T-helper 1 cell treated with Interleukin-12 subunit alpha and Interleukin-12 subunit beta and Interleukin-4 antibody, amounts not matched to agents 30 μg/mL and 1 μg/mL, for 36 hours (primary cell): ENCODE results near the gene EYS.
"Not testable (repeated sequence)": the region's sequence is repeated elsewhere in the genome, so short reads cannot be mapped to it uniquely, and the experiment has no call there.

Source experiments
- H3K27ac Mint-ChIP-seq: one replicate; pipeline ENCODE4 v1.8.0; 2021; ENCODE audit warnings: mild to moderate bottlenecking, mixed read lengths
- H3K27me3 Mint-ChIP-seq: one replicate; pipeline ENCODE4 v1.8.0; 2021; ENCODE audit warnings: low read depth, mixed read lengths
- H3K36me3 Mint-ChIP-seq: one replicate; pipeline ENCODE4 v1.8.0; 2021; ENCODE audit warnings: low read depth, mixed read lengths
- H3K4me1 Mint-ChIP-seq: one replicate; pipeline ENCODE4 v1.8.0; 2021; ENCODE audit warnings: low read depth, mixed read lengths
- H3K4me3 Mint-ChIP-seq: one replicate; pipeline ENCODE4 v1.8.0; 2021; ENCODE audit warnings: mild to moderate bottlenecking, moderate library complexity, mixed read lengths
- H3K9me3 Mint-ChIP-seq: one replicate; pipeline ENCODE4 v1.8.0; 2021; ENCODE audit warnings: mixed read lengths

Gene EYS

DNA sequence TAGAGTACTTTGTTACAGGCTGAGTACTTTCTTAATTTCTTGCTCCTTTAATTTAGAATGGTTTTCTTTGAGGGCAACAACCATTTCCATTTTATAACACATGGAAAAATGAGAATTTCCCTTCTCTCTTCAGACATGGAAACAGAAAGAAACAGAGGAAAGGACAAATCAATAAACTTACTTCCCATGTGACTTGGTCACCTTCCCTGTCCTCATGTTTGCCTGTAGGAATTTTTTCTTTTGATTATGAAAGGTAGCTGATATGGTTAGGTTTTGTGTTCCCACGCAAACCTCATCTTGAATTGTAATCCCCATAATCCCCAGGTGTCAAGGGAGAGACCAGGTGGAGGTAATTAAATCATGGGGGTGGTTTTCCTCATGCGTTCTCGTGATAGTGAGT lies 1901.7 kb downstream of the EYS start:
- Mint-ChIP-seq H3K27ac (no peak overlapping the region), H3K4me1 (no peaks in the 10 kb centered on the region), H3K4me3 (no peak overlapping the region), H3K36me3 (no peaks in the 10 kb centered on the region), H3K27me3 (peaks cover 5% of the 10 kb centered on the region), H3K9me3 (no peaks in the 10 kb centered on the region)

DNA sequence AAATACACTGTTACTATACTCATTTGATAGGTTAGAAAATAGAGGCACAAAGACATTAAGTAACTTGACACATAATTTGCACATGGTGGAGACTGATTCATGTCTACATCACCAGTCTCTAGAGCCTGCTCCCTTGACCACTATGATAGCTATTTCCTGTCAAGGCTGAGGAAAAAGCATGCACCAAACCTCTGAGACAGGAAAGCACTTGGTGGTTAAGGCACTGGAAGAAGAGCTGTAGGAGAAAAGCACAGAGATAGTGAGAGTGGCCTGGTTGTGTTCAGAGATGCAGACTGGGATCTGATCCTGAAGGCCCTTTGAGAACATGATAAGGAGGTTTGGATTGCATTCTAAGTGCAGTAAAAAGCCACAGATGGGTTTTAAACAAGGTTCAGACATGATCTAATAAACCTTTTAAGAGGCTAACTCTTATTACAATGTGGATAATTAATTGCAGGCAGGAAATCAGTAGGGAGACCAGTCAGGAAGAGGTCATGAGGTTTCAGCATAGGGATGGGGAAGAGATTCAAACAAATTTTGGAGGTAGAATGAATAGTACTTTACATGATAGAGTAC lies 1902.6 kb downstream of the EYS start:
- no peak overlapping the region for H3K27ac Mint-ChIP-seq
- H3K27me3 Mint-ChIP-seq, result peaks cover 5% of the 10 kb centered on the region
- no peak overlapping the region for H3K4me3 Mint-ChIP-seq
- H3K9me3 Mint-ChIP-seq, result no peaks in the 10 kb centered on the region
- no peaks in the 10 kb centered on the region for H3K4me1 Mint-ChIP-seq
- no peaks in the 10 kb centered on the region for H3K36me3 Mint-ChIP-seq

DNA sequence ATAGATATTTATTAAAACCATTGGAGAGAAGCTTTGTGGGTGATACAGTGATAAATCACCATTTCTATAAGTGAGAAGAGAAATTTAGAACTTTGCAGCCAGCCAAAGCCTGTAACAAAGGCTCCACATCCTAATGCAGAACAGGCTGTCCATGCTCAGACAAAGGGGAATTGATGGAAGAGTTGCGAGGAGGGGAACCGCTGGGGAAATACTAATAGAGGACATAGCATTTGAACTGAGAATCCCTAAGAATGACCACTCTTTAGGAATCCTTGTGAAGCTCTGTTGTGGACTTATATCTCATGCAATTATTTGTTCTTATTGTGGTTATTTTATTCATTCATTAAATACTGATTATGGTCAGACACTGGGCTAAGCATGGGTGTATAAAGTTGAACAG lies 1903.7 kb downstream of the EYS start:
- H3K4me1 Mint-ChIP-seq, result no peaks in the 10 kb centered on the region
- H3K27ac Mint-ChIP-seq, result no peak overlapping the region
- H3K9me3 Mint-ChIP-seq, result no peaks in the 10 kb centered on the region
- no peaks in the 10 kb centered on the region for H3K36me3 Mint-ChIP-seq
- H3K27me3 Mint-ChIP-seq, result peaks cover 5% of the 10 kb centered on the region
- H3K4me3 Mint-ChIP-seq, result no peak overlapping the region

DNA sequence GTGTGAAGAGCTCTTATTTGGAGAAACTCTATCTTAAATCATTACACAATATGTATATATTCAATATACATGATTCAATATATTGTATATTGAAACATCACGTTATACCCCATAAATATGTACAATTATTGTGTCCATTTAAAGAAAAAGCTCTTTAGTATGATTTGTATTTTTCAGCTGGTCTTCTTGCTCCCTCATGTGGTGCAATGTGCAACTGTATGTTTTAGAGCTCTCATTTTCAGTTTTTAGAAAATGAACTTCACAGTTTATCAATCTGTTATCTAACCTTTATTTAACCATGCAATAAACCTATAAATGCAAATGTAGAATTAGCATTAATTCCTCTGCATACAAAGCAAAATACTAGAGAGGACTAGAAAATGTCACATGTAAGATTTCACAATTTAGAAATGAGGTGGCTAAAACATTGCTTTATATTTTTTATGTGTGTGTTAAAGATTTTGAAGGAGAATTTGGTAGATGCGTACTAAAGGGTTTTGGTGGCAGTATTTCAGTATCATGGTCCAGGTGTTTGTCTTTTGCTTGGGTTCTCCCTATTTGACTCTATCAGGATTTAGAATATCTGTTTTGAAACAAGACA lies 1904.3 kb downstream of the EYS start:
- H3K27ac Mint-ChIP-seq, result no peak overlapping the region
- H3K9me3 Mint-ChIP-seq, result no peaks in the 10 kb centered on the region
- H3K4me3 Mint-ChIP-seq, result no peak overlapping the region
- no peaks in the 10 kb centered on the region for H3K36me3 Mint-ChIP-seq
- no peaks in the 10 kb centered on the region for H3K4me1 Mint-ChIP-seq
- H3K27me3 Mint-ChIP-seq, result peaks cover 5% of the 10 kb centered on the region

DNA sequence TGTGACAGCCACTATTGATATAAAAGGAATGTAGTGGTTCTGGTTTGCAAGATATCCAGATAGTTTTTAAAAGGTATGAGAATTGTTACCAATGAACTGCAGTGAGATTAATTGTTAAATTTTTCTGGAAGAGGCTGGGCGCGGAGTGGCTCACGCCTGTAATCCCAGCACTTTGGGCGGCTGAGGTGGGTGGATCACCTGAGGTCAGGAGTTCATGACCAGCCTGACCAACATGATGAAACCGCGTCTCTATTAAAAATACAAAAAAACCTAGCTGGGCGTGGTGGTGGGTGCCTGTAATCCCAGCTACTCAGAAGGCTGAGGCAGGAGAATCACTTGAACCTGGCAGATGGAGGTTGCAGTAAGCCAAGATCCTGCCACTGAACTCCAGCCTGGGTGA lies 1906.6 kb downstream of the EYS start:
- not testable (repeated sequence) for H3K4me3 Mint-ChIP-seq, H3K4me1 Mint-ChIP-seq, H3K9me3 Mint-ChIP-seq

DNA sequence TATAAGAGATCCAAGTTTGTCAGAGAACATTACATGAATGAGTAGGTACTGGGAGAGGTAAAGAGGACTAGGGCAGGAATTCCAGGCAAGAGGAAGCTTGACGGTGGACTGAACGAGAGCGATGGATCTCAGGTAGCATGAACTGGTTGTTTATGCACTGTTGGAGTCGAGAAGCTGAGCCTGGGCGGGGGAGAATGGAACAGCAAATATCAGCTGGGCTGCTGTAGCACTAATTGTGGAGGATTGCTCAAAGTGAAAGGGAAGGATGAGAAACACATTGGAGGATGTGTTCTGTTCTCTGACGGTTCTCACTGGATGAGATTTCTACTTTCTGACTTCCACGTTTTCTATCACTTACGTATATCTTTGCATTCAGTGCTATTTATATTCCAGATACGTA lies 1907.2 kb downstream of the EYS start:
- no peaks in the 10 kb centered on the region for H3K4me1 Mint-ChIP-seq
- H3K36me3 Mint-ChIP-seq, result no peaks in the 10 kb centered on the region
- H3K27me3 Mint-ChIP-seq, result no peaks in the 10 kb centered on the region
- H3K27ac Mint-ChIP-seq, result no peak overlapping the region
- no peak overlapping the region for H3K4me3 Mint-ChIP-seq
- H3K9me3 Mint-ChIP-seq, result no peaks in the 10 kb centered on the region

More for the DNA sequence above, 1906.6 kb downstream of the EYS start:
- H3K27ac Mint-ChIP-seq, H3K36me3 Mint-ChIP-seq, H3K27me3 Mint-ChIP-seq: not testable (repeated sequence)

DNA sequence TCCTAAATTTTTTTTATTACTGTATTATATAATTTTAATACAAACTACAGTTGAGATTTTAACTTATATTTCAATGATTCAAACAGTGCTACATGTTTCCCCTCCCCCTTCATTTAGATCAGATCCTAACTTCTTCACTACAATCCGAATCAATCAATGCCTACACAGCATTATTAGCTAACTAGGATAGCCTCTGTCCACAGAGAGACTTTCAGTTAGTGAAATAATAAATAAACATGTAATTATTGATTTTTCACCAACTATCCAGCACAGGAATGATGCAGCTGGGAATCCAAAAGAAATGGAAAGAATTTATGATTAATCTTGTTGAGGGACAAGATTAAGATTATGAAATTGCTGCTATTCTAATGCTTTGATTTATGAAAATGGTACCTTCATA lies 1907.7 kb downstream of the EYS start:
- Mint-ChIP-seq H3K9me3 (no peaks in the 10 kb centered on the region), H3K36me3 (no peaks in the 10 kb centered on the region), H3K27me3 (no peaks in the 10 kb centered on the region), H3K27ac (no peak overlapping the region), H3K4me1 (no peaks in the 10 kb centered on the region), H3K4me3 (no peak overlapping the region)

DNA sequence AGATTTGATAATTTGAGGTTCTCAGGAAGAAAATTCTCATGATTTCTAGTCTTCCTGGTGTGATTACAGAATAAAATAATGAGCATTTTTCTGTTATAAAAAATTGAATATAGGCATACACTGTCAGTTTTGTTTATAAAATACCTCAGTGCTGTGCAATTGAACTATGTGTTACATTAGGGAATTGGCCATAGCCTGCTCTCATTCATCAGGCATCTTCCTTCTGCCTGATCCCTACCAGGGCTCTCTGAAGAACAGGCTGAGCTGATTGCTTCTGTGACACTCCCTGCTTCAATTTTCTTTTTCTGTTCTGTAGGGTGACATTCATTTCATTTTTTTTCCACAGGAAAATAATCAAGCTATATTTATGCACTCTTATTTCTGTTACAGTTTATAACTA lies 1908.6 kb downstream of the EYS start:
- no peaks in the 10 kb centered on the region for H3K9me3 Mint-ChIP-seq
- no peak overlapping the region for H3K27ac Mint-ChIP-seq
- H3K27me3 Mint-ChIP-seq, result no peaks in the 10 kb centered on the region
- H3K4me3 Mint-ChIP-seq, result no peak overlapping the region
- H3K36me3 Mint-ChIP-seq, result no peaks in the 10 kb centered on the region
- no peaks in the 10 kb centered on the region for H3K4me1 Mint-ChIP-seq

DNA sequence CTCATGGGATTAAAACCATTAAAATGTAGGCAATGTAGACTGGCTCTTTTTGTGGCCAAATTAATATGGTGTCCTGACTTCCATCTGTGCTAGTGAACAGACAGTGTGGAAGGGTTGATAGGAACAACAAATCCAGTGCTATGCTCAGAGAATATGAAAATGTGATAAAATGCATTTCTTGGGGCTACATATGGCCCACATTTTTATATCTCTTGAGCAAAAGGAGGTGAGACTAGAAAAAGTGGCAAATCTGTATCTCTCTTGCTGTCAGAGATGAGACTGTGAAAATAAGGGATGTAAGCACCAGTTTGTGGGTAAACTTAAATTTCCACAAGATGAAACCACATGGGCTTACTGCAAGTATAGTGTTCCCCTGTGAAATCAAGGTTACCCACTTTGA lies 1909.3 kb downstream of the EYS start:
- H3K4me3 Mint-ChIP-seq, result no peak overlapping the region
- no peaks in the 10 kb centered on the region for H3K9me3 Mint-ChIP-seq
- H3K27me3 Mint-ChIP-seq, result no peaks in the 10 kb centered on the region
- no peaks in the 10 kb centered on the region for H3K4me1 Mint-ChIP-seq
- H3K36me3 Mint-ChIP-seq, result no peaks in the 10 kb centered on the region
- no peak overlapping the region for H3K27ac Mint-ChIP-seq

DNA sequence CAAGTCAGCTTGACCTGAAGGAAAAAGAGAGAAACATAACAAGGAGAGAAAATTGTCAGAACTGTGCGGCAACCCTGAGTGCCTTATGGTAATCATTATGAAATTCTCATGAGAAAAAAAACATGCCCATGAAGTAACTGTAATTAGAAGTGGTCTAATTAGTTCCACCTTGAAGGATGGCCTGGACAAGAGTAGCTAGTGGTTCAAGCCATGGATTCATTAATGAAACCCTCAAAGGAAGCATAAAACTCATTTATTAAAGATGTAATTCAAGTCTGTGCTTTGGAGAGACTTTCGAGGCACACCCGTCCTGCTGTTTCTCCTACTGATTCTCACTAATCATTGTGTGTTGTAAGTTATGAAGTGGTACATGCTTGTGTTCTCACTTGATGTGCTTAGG lies 1911.2 kb downstream of the EYS start:
- Mint-ChIP-seq H3K9me3 (no peaks in the 10 kb centered on the region), H3K27ac (no peak overlapping the region), H3K4me3 (no peak overlapping the region), H3K4me1 (no peaks in the 10 kb centered on the region), H3K27me3 (no peaks in the 10 kb centered on the region), H3K36me3 (no peaks in the 10 kb centered on the region)

DNA sequence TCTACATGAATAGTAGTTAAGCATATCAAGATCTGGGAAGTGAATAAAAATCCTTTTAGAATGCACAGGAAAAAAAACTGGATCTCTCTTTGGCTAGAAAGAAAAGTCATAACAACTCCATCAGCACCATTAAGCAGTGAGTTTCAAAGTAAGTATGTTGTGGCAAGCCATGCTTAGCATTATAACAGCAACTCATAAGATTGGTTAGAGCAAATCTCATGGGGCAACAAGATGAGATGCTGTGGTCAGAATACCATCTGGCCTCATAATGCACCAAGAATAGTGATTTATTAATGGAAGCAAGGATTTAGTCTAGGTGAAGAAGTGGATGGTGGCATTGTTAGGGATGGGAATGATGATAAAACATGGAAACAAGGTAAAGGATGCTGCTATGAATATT lies 1912.0 kb downstream of the EYS start:
- Mint-ChIP-seq H3K4me1 (no peaks in the 10 kb centered on the region), H3K27ac (no peak overlapping the region), H3K9me3 (no peaks in the 10 kb centered on the region), H3K4me3 (no peak overlapping the region), H3K36me3 (no peaks in the 10 kb centered on the region), H3K27me3 (no peaks in the 10 kb centered on the region)

DNA sequence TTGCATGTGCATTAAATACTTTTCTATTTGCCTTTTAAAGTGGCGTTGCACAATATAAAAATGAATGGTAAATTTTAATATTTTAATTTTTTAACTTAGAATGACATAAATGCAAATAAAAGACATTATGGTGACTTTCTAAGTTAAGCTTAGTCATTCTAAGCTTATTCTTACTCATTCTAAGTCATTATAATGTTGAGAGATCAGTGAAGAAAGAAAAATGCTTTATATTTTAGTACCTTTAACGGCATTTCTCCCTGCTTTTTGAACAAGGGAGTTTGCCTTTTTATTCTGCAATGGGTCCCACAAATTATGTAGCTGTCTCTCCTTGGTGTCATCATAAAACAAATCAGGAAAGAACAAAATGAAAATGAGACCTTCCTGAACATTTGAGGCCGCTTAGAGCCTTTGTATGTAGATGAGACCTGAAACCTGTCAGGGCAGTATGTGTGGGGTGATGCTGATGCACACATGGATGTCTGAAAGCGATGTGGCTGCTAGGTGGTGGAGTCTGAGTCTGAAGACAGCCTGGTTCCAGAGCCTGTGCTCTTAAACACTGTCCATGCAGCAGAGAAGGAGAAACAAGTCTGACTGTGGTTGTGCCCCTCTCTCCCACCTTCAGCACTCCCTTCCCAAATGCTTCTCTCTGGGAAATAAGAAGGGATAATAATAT lies 1913.4 kb downstream of the EYS start:
- no peaks in the 10 kb centered on the region for H3K36me3 Mint-ChIP-seq
- H3K4me1 Mint-ChIP-seq, result no peaks in the 10 kb centered on the region
- no peak overlapping the region for H3K27ac Mint-ChIP-seq
- H3K9me3 Mint-ChIP-seq, result no peaks in the 10 kb centered on the region
- H3K27me3 Mint-ChIP-seq, result no peaks in the 10 kb centered on the region
- H3K4me3 Mint-ChIP-seq, result no peak overlapping the region

DNA sequence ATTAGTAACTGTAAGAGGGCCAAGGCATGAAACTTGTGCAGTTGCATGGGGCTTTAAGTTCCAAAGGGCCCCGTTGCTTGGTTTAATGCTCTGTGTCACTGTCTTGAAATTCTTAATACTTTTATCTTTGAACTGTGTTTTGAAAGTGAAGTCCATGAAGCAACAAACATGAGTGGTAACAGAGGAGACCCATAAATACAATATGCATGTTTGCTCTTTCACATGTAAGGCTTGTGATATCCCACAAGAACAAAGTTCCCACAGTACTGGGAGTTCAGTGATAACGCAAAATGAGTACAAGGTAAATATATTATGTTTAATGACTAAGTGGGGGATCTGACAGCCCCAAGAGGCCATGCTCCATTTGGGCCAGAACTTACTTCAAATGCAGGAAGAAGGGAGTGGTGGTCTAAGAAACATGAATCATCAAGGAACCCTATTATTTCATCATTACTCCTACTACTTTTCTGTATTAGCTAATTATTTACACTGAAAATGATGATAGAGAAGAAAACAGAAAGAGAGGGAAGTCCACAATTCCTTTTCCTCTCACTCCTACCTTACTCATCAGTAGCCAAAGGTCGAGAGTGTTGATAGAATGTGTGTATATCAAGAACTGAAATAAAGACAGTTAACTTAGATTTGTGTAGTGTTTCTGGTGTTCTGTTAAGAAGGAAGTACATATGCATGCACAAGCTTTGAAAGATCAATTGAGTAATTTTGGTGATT lies 1914.1 kb downstream of the EYS start:
- Mint-ChIP-seq H3K4me1 (no peaks in the 10 kb centered on the region), H3K9me3 (no peaks in the 10 kb centered on the region), H3K36me3 (no peaks in the 10 kb centered on the region), H3K4me3 (no peak overlapping the region), H3K27me3 (no peaks in the 10 kb centered on the region), H3K27ac (no peak overlapping the region)

DNA sequence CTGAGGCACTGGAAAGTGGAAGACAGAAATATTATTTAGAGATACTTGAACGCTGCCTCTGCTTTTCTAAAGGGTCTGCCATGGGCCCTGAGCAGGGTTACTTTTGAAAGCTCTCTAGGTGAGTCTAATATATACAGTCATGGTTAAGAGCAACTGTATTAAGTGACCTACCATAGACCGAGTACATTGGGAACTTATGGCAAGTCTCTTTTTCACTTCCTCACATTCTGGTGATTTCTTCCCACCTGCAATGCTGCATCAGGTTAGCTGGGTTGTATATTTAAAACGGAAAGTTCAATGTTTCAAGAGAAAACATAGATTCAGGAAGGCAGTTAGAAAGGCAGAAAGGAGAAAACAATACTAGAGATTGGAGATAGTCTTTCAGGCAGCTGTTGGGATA lies 1916.7 kb downstream of the EYS start:
- Mint-ChIP-seq H3K4me1 (no peaks in the 10 kb centered on the region), H3K27ac (no peak overlapping the region), H3K27me3 (no peaks in the 10 kb centered on the region), H3K4me3 (no peak overlapping the region), H3K36me3 (no peaks in the 10 kb centered on the region), H3K9me3 (no peaks in the 10 kb centered on the region)

DNA sequence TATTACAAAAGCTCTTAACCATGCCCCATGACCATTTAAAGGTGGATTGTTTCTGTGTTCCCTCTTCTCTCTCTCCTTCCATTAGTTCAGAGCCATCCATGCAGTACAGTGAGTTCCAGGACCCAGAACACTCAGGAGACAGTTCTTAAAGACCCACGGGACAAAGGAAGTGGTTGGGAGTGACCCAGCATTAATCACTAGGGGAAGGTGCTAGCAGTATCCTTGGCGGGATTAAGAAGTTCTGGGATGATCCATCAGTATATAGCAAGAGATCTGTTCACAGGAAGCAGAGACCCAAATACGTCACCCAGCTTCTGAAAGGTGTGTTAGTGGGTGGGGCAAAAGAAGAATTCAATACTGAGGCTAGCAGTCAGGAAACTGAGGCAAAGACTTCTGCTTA lies 1917.3 kb downstream of the EYS start:
- H3K4me3 Mint-ChIP-seq, result no peak overlapping the region
- H3K27ac Mint-ChIP-seq, result no peak overlapping the region
- H3K9me3 Mint-ChIP-seq, result no peaks in the 10 kb centered on the region
- no peaks in the 10 kb centered on the region for H3K4me1 Mint-ChIP-seq
- no peaks in the 10 kb centered on the region for H3K27me3 Mint-ChIP-seq
- H3K36me3 Mint-ChIP-seq, result no peaks in the 10 kb centered on the region
